NCI-H187 treated with DMSO at 0.1 percent for 48 hours (cell line): ENCODE results near the gene EPB41L4A.

ENCODE experiments used
- DNase-seq: peaks from one replicate; lab custom pipeline; 2025; lab: John Stamatoyannopoulos, UW

EPB41L4A gene

GRCh38 chr5:112205846-112206245 lies 213.2 kb downstream of the EPB41L4A start:
- DNase-seq, result no peak

- no peak for DNase-seq
These were observed 215.8 kb downstream of the EPB41L4A start for GRCh38 chr5:112203229-112203628.

- no peak for DNase-seq
These were observed 216.4 kb downstream of the EPB41L4A start for GRCh38 chr5:112202694-112203093.

- DNase-seq, result no peak
These were observed 217.9 kb downstream of the EPB41L4A start for GRCh38 chr5:112201141-112201540.

GRCh38 chr5:112200131-112200530 lies 218.9 kb downstream of the EPB41L4A start:
- DNase-seq, result no peak

- DNase-seq, result no peak
These were observed 222.5 kb downstream of the EPB41L4A start for GRCh38 chr5:112196584-112196983.

- DNase-seq, result no peak
These were observed 223.2 kb downstream of the EPB41L4A start for GRCh38 chr5:112195924-112196323.

GRCh38 chr5:112192866-112193265 lies 226.2 kb downstream of the EPB41L4A start:
- no peak for DNase-seq

- no peak for DNase-seq
These were observed 227.0 kb downstream of the EPB41L4A start for GRCh38 chr5:112192072-112192471.

GRCh38 chr5:112189391-112189790 lies 229.7 kb downstream of the EPB41L4A start:
- DNase-seq, result no peak

- DNase-seq, result no peak
These were observed 232.6 kb downstream of the EPB41L4A start for GRCh38 chr5:112186401-112186990.

GRCh38 chr5:112183874-112184273 lies 235.2 kb downstream of the EPB41L4A start:
- DNase-seq, result no peak

- no peak for DNase-seq
These were observed 235.9 kb downstream of the EPB41L4A start for GRCh38 chr5:112183103-112183711.

- DNase-seq, result no peak
These were observed 239.8 kb downstream of the EPB41L4A start for GRCh38 chr5:112179290-112179689.

- DNase-seq, result peak; percentile 40
These were observed 244.0 kb downstream of the EPB41L4A start for GRCh38 chr5:112174959-112175594.

- DNase-seq, result no peak
These were observed 253.0 kb downstream of the EPB41L4A start for GRCh38 chr5:112165897-112166737.

GRCh38 chr5:112165399-112165798 lies 253.7 kb downstream of the EPB41L4A start:
- DNase-seq, result no peak

- no peak for DNase-seq
These were observed 255.6 kb downstream of the EPB41L4A start for GRCh38 chr5:112163435-112163834.

GRCh38 chr5:112161392-112161748 lies 257.7 kb downstream of the EPB41L4A start:
- DNase-seq, result no peak

GRCh38 chr5:112160652-112161391 lies 258.3 kb downstream of the EPB41L4A start:
- DNase-seq, result peak; percentile 56

GRCh38 chr5:112159435-112159834 lies 259.6 kb downstream of the EPB41L4A start:
- DNase-seq, result no peak

GRCh38 chr5:112156211-112156610 lies 262.9 kb downstream of the EPB41L4A start:
- DNase-seq, result no peak
